CD4-positive, alpha-beta T cell treated with Interleukin-12 subunit alpha and Interleukin-12 subunit beta, for 1 hour (primary cell): Measurements from ENCODE around the gene STK31.
"Not testable (repeated sequence)": the region's sequence is repeated elsewhere in the genome, so short reads cannot be mapped to it uniquely, and the experiment has no call there.

Experiments used
- DNase-seq: peaks from one replicate; pipeline ENCODE4 v3.0.0-alpha.2; 2020

Gene STK31

GRCh38 chr7:23804707-23805106, 94.7 kb downstream of the STK31 start:
- no peak for DNase-seq

DNA sequence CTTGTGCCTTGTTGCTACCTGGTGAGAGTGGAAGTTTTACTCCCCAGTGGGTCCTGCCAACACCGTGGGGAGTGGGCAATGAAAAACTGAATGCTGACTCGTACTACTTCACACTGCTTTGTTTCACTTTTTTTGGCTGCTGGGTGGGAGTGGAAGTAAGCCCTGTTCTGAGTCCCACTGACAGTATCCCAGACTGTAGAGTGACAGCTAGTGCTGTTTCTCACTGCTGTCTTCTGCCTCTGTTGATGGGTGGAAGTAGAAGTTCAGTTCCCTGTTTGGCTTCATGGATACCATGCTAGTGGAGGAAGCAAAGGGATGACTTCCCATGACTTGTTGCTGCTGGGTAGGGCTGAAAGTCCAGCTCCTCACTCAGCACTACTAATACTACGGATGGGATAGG, 98.4 kb downstream of the STK31 start:
- no peak for DNase-seq

DNA sequence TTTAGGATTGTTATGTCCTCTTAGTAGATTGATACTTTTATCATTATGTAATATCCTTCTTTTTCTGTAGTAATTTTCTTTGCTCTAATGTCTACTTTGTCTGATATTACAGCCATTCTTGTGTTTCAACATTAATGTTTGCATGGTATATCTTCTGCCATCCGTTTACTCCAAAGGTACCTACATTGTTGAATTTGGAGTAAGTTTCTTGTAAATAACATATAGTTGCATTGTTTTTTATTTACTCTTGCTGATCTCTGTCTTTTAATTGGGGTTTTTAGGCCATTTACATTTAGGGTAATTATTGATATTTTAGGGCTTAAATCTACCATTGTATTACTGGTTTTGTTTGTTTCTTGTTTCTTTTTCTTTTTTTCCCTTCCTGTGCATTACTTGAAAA, 100.1 kb downstream of the STK31 start:
- no peak for DNase-seq

GRCh38 chr7:23811540-23811939, 101.5 kb downstream of the STK31 start:
- no peak for DNase-seq

- DNase-seq: not testable (repeated sequence)
Measured at GRCh38 chr7:23828125-23828524, 118.1 kb downstream of the STK31 start.

DNA sequence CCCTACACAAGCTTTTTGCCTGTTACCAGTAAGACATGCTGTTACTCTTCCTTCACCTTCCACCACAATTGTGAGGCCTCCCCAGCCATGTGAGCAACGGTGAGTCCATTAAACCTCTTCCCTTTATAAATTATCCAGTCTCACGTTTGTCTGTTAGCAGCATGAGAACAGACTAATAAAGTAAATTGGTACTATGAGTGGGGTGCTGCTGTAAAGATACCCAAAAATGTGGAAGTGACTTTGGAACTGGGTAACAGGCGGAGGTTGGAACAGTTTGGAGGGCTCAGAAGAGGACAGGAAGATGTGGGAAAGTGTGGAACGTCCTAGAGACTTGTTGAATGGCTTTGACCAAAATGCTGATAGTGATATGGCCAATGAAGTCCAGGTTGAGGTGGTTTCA, 122.7 kb downstream of the STK31 start:
- not testable (repeated sequence) for DNase-seq

- DNase-seq: no peak
Measured at GRCh38 chr7:23833405-23833804, 123.4 kb downstream of the STK31 start.

DNA sequence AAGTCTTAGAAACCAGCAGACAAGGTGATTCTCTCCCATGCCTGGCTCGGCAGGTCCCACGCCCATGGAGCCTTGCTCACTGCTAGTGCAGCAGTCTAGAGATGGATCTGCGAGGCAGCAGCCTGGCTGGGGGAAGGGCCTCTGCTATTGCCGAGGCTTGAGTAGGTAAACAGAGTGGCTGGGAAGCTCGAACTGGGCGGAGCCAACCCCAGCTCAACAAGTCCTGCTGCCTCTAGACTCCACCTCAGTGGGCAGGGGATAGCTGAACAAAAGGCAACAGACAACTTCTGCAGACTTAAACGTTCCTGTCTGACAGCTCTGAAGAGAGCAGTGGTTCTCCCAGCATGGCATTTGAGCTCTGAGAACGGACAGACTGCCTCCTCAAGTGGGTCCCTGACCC, 134.8 kb downstream of the STK31 start:
- not testable (repeated sequence) for DNase-seq

- DNase-seq: no peak
Measured at GRCh38 chr7:23852135-23852534, 142.1 kb downstream of the STK31 start.

GRCh38 chr7:23852988-23853387, 143.0 kb downstream of the STK31 start:
- DNase-seq: no peak

- peak; percentile 25 for DNase-seq
Measured at GRCh38 chr7:23863209-23863787, 153.3 kb downstream of the STK31 start.

GRCh38 chr7:23864973-23865372, 155.0 kb downstream of the STK31 start:
- DNase-seq: no peak

DNA sequence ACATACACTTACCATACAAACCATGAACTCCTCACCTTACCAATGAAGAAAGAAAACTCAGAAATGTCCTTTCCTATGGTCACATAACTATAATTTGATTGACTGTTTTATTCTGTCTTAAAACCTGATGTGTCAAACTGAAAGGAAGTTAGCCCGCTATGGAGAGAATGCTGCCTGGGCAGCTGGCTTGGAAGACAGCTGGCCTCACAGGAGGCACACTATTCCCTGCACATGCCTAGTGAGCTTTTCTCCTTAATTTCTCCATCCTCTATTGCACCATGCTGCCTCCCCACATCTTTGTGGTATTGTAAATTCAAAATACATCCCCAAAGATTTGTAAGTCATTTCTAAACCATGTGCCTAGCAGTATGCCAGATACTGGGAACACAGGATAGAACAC, 163.3 kb downstream of the STK31 start:
- DNase-seq: no peak

DNA sequence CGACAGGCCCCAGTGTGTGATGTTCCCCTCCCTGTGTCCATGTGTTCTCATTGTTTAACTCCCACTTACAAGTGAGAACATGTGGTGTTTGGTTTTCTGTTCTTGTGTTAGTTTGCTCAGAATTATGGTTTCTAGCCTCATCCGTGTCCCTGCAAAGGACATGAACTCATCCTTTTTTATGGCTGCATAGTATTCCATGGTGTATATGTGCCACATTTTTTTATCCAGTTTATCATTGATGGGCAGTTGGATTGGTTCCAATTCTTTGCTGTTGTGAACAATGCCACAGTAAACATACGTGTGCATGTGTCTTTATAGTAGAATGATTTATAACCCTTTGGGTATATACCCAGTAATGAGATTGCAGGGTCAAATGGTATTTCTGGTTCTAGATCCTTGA, 166.5 kb downstream of the STK31 start:
- not testable (repeated sequence) for DNase-seq
